ENCODE measurements around the gene USP15.

DNA sequence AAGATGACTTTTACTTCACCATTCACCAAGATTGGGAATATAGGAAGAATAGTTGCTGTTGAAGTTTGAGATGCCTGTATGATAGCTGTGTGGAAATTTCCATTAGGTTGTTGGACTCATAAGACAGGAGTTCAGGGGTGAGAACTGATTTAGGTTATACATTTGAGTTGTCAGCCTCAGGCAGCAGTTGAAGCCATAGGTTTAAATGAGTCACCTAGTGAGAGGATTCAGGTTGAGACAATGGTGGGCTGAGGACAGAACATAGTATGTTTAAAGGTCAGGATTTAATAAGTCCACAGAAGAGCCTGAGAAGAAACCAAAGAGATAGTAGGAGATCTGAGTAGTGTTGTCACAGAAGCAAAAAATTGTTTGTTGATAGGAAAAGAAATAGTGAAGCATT, 142.8 kb downstream of the USP15 start:
- TF ChIP-seq, protein P1, sequence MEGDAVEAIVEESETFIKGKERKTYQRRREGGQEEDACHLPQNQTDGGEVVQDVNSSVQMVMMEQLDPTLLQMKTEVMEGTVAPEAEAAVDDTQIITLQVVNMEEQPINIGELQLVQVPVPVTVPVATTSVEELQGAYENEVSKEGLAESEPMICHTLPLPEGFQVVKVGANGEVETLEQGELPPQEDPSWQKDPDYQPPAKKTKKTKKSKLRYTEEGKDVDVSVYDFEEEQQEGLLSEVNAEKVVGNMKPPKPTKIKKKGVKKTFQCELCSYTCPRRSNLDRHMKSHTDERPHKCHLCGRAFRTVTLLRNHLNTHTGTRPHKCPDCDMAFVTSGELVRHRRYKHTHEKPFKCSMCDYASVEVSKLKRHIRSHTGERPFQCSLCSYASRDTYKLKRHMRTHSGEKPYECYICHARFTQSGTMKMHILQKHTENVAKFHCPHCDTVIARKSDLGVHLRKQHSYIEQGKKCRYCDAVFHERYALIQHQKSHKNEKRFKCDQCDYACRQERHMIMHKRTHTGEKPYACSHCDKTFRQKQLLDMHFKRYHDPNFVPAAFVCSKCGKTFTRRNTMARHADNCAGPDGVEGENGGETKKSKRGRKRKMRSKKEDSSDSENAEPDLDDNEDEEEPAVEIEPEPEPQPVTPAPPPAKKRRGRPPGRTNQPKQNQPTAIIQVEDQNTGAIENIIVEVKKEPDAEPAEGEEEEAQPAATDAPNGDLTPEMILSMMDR (IDR thresholded peaks at IDR 0.05): no peak
- TF ChIP-seq POLR2AphosphoS5 (IDR thresholded peaks at IDR 0.05; ENCODE audit: insufficient read depth in 1 of 2, low read depth in 1 of 2): no peak
- TF ChIP-seq POLR2A (IDR thresholded peaks at IDR 0.05): no peak

All from vagina (tissue), 2 donors.